8988T (cell line): ENCODE data around the gene TLR1.
"Not testable (repeated sequence)": the region's sequence is repeated elsewhere in the genome, so short reads cannot be mapped to it uniquely, and the experiment has no call there.

Source experiments
- DNase-seq: peaks from one replicate; pipeline ENCODE4 v3.0.0; 2011

The TLR1 gene

GRCh38 chr4:38804654-38805295, at the start of gene TLR1:
TSS of gene TLR1 (minus strand) at chr4:38804791. CDS start at chr4:38798831, 5,960 bp downstream.
- DNase-seq, result no peak

GRCh38 chr4:38846015-38846414, 41.4 kb upstream of the TLR1 start:
- no peak for DNase-seq

- no peak for DNase-seq
Measured at GRCh38 chr4:38842994-38843393, 38.4 kb upstream of the TLR1 start.

- no peak for DNase-seq
Measured at GRCh38 chr4:38837849-38838248, 33.3 kb upstream of the TLR1 start.

GRCh38 chr4:38837334-38837733, 32.7 kb upstream of the TLR1 start:
- no peak for DNase-seq

- DNase-seq, result no peak
Measured at GRCh38 chr4:38834570-38834969, 30.0 kb upstream of the TLR1 start.

- DNase-seq, result no peak
Measured at GRCh38 chr4:38832624-38833528, 28.3 kb upstream of the TLR1 start.

GRCh38 chr4:38832206-38832605, 27.6 kb upstream of the TLR1 start:
- DNase-seq, result no peak

- DNase-seq, result no peak
Measured at GRCh38 chr4:38831653-38832052, 27.1 kb upstream of the TLR1 start.

GRCh38 chr4:38829237-38829636, 24.6 kb upstream of the TLR1 start:
- no peak for DNase-seq

GRCh38 chr4:38823766-38824165, 19.2 kb upstream of the TLR1 start:
- no peak for DNase-seq

GRCh38 chr4:38822748-38823303, 18.2 kb upstream of the TLR1 start:
- DNase-seq, result no peak

- DNase-seq, result no peak
Measured at GRCh38 chr4:38821739-38822138, 17.1 kb upstream of the TLR1 start.

GRCh38 chr4:38820329-38821061, 15.9 kb upstream of the TLR1 start:
- no peak for DNase-seq

GRCh38 chr4:38819569-38819968, 15.0 kb upstream of the TLR1 start:
- DNase-seq, result no peak

- DNase-seq, result no peak
Measured at GRCh38 chr4:38818441-38818976, 13.9 kb upstream of the TLR1 start.

GRCh38 chr4:38815885-38816782, 11.5 kb upstream of the TLR1 start:
- DNase-seq, result no peak

- no peak for DNase-seq
Measured at GRCh38 chr4:38814386-38814785, 9.8 kb upstream of the TLR1 start.

GRCh38 chr4:38811297-38811696, 6.7 kb upstream of the TLR1 start:
- no peak for DNase-seq

- not testable (repeated sequence) for DNase-seq
Measured at GRCh38 chr4:38807462-38807861, 2.9 kb upstream of the TLR1 start.

GRCh38 chr4:38806251-38806650, 1.7 kb upstream of the TLR1 start:
- DNase-seq, result not testable (repeated sequence)
